GM18909 (cell line): ENCODE measurements around the gene PROSER2.
"Not testable (repeated sequence)": the region's sequence is repeated elsewhere in the genome, so short reads cannot be mapped to it uniquely, and the experiment has no call there.

Experiments used
- ATAC-seq: cut with Tn5 transposase; IDR thresholded peaks from one replicate; pipeline ENCODE4 v1.9.1; 2021; ENCODE audit warnings: mild to moderate bottlenecking; ENCODE audit not compliant: unreplicated experiment, poor library complexity

PROSER2 gene

DNA sequence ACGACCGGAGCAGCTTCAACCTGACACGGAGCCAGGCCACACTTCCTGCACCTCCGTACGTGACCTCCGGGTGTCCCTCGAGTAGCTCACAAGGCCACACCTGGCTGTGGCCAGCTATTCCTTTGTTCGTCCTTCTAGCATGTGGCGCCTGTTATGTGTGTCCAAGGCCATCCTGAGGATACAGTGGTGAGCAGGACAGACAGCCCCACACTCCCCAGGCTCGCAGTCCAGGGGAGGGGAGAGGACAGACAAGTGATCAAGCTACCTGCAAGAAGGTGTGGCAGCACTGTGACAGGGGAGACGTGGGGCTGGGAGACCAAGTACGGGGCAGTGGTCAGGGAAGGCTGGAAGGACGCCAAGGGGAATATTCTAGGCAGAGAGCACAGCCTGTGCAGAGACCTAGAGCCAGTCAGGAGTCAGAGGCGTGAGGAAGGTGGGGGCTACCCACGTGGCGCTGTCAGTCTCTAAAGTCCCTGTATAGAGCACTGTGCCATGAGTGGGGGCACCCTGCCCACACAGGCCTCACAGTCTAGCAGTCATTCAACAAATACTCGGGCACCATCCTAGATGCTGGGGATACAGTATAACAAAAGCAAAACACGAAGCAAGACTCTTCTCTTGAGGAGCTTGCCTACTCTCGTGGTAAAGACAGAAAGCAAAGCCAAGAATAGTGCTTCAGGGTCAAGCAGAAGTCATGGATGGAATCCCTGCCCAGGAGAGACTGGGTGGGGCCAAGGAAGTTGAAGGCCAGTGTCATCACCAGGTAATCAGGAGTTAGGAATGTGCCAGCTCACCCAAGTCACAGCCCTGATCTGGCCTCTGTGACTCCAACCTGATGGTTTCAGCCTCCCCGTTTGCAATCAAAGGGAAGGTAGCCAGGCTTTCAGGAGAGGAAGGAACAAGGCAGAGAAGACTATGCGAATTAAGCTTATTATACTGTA is 58.6 kb downstream of the PROSER2 start:
- no peak for ATAC-seq

DNA sequence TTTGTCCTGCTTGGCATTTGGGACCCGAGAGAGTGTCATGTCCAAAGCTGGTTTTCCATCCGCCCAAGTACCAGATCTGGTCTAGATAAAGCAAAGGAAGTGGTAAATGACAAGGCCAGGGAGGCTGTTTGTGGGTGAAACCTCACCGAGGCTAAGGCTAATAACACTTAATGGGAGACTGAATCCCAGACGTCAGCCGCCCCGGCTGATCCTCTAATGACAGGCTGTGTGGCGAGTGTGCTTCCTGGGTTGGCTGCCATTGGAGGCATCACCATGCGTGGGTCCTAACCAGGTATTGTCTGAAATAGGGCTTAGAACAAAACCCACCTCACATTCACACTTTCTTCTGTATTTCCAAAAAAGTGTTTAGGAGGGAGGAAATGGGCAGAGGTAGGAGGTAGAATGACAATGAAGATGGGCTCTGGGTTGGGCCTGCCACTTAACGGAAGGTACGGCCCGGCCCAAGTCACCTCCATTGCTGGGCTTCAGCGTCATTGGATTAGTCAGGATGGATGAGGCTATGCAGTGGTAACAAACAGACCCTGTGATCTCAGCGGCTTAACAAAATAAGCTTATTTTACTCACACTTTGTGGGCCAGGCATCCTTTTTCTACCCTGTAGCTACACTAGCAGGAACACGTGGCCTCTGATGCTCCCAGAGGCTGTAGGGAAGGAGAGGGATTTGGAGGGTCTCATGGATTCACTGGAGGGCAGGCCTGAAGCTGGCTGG is 59.7 kb downstream of the PROSER2 start:
- ATAC-seq, result no peak

DNA sequence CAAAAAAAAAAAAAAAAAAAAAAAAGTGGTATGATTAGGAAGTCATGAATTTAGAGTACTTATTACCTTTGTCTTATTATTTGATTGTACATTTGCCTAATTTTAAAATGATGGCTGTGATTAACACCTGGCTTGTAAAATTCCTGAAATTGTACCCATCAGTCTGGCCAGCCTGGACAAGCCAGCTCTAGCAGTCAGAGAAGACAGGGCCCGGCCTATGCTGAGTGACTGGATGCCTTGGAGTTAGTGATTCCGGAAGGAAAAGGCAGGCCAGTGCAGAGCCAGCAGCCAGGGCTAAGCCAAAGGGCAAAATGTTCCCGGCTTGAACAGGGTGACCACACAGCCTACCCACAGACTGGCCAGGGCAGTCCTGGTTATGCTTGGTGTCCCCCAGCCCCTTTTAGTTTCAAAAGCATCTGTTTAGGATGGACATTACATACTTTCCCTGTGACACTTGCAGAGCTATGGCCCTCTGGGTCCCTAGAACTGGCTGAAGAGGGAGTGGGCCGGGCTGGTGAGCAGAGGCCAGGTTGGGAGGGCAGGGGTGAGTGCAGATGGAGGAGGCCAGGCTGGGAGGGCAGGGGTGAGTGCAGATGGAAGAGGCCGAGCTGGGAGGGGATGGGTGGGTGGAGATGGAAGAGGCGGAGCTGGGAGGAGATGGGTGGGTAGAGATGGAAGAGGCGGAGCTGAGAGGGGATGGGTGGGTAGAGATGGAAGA is 61.7 kb downstream of the PROSER2 start:
- ATAC-seq, result no peak

DNA sequence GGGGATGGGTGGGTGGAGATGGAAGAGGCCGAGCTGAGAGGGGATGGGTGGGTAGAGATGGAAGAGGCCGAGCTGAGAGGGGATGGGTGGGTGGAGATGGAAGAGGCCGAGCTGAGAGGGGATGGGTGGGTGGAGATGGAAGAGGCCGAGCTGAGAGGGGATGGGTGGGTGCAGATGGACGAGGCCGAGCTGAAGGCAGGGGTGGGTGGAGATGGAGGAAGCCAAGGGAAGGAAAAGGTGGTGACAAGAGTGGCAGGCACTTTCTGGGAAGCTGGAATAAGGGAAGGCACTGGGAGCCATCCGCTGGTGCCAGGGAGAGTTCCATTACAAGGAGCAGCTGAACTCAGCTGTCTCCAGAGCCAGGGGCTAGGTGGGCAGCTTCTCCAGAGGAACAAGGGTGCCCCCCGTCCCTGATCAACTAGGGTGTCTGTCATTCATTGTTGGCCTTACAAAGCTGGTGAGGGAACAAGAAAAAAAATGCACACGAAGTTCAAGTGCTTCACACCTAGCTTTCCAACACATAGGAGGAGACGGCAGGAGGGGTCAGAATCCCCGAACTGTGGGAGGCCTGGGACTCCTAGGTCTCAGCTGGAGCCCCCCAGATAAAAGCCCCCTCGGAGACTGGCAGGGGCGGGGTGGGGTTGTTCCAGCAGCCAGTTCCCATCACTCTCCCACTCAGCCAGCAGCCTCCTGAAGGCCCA is 62.4 kb downstream of the PROSER2 start:
- ATAC-seq, result no peak

DNA sequence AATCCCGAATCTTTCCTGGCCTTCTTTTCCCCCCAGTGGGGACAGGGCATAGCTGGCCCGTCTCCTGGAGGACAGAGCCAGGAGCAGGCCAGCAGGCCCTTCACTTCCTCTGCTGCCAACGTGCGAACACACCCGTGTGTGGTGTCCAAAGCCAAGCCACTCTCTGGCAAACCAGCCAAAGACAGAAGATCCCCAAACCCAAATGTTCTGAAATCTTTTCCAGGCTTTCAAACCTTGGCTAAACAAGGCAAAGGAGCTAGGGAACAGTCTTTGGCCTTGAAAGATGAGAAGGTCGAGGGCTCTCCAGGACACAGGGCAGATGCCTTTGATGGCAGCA is 63.0 kb downstream of the PROSER2 start:
- ATAC-seq, result no peak

DNA sequence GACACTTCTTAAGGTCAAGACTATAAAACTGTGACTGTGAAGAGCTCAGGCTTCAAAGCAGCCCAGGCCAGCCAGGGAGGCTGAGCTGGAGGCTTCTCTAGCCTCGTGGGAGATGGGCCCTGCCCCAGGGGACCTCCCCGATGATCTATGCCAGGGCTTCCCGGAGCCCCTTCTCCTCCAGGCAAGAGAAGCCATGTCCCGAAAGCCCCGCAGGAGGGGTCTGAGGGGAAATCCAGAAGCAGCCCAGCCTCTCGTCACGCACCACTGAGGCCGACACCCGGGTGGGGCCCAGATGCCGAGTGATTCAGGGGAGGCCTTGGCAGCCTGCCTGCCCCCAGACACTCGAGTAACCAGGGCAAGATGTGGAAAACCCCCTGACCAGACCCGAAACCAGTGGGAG is 63.7 kb downstream of the PROSER2 start:
- no peak for ATAC-seq

DNA sequence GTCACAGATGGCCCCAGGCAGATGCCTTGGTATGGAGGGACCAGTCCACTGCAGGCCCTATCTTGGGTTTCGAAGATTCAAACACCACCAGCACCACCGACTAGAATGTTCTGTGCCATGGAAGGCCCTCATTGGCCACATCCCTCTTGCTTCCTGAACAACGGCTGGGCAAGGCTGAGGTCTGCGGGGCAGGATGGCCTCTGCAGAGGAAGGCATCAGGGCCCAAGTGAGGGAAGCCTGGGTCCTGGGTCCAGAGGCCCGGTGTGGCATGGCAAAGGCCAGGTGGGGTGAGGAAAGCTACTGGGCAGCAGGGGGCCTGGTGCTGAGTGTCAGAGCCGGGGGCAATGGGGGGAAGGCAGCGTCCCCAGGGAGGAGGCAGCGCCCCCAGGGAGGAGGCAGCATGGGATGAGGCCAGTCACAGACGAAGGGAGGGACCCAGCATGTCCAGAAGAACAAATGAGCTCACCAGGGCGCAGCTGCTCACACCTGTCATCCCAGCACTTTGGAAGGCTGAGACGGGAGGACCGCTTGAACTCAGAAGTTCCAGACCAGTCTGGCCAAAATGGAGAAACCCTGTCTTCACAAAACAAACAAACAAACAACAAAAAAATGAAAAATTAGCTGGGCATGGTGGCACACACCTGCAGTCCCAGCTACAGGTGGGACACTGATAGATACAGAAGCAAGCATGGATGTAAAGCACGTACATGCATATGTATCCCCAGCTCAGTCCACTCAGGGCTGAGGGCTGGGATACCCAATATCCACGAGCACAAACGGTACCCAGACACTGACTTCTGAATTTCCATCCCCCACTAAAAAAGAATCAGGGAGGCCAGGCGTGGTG is 64.4 kb downstream of the PROSER2 start:
- no peak for ATAC-seq

DNA sequence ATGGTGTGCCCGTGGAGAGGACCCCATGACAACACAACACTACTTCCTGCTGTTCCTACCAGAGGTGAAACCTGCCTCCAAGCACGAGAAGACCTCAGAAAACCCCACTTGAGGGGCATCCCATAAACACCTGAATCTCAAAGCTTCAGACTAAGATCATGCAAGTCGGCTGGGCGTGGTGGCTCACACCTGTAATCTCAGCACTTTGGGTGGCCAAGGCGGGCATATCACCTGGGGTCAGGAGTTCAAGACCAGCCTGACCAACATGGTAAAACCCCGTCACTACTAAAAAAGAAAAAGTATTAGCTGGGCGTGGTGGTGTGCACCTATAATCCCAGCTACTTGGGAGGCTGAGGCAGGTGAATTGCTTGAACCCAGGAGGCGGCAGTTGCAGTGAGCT is 66.1 kb downstream of the PROSER2 start:
- not testable (repeated sequence) for ATAC-seq

DNA sequence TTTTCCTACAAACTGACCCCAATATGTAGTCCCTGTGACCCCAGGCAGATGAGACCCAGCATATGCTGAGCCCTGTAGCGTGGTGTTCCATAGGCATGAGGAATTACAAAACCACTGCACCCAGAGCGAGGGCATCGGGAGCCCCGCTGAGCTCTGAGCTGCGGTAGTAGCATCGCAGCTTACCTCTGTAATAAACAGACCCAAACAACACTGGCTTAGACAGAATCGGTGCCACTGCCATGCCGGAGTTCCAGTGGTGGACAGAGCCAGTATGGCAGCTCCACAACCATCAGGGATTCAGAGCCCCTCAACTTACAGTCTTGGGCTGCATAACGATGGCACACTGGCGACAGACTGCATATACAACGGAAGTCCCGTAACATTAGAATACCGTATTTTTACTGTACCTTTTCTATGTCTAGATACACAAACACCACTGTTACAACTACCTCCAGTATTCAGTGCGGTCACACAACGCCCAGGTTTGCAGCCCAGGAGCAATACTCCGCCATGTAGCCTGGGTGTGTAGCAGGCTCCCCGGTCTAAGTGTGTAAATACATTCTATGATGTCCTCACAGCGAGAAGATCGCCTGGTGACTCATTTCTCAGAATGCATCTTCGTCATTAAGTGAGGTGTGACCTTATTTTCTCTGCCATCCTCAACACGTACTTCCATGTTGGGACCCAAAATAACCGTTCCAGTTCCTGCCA is 68.8 kb downstream of the PROSER2 start:
- no peak for ATAC-seq

DNA sequence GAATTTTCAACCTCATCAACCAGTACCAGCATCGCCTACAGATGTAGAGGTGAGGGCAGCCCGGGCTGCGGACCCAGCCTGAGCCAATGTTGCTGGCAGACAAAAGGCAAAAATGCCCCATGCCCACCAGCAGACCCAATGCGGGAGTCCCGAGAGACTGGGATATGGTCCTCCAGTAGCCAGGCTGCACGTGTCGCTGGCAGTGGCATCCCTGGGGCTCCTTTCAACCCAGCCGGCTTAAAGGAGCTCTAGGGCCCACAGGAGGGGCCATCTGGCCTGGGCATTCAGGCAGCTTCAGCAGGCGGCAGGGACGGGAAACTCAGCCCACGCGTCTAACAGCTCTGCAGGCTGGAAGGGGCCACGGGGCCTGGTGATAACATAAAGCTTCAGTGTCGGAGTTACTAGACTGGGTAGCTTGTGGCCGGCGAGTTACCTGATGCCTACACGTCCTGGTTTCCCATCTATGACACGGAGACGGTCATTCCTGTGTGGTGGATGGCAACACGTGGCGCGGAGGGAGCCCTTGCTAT is 70.7 kb downstream of the PROSER2 start:
- ATAC-seq, result no peak

DNA sequence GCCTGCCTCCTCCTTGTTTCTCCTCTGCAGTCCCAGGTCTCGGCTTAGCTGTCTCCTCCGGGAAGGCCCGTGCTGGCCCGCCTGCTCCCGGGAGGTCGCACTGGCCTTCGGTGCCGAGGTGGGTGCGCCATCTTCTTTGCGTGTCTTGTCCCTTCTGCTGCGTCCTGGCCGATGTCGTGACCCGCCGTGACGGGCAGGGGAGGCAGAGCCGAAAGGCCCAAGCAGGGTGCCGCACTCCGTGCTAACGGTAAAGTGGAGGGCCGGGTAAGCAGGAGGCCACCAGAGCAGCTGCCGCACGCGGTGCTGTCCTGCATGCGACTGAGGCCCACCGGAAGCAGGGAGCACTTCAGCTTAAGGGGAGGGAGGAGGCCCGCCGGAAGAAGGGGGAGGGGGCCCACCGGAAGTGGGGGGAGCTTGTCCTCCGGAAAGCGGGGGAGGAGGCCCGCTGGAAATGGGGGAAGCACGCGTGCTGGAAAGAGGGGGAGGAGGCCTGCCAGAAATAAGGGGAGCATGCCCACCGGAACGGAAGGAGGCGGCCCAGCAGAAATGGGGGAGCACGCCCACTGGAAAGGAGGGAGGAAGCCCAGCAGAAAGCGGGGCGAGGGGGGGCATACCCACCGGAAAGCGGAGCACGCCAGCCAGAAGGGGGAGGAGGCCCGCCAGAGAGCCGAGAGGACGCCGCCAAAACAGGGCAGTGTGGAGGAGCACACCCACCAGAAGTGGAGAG is 71.4 kb downstream of the PROSER2 start:
- ATAC-seq, result no peak

DNA sequence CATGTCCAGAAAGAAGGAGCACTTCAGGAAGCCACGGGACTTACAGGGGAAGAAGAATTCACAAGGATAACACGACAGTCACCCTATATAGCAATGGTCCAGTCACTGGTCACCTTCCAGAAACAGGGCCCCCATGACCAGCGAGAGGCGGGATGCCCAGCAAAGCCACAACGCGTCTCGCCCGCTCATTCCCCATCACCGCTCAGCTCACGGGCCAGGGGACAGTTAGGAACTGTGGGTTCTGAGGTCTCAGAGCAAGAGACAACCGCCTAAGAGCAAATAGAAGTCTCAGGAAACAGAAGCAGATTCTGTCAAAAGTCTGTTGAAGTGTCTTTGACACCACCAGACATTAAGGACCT is 71.9 kb downstream of the PROSER2 start:
- no peak for ATAC-seq

DNA sequence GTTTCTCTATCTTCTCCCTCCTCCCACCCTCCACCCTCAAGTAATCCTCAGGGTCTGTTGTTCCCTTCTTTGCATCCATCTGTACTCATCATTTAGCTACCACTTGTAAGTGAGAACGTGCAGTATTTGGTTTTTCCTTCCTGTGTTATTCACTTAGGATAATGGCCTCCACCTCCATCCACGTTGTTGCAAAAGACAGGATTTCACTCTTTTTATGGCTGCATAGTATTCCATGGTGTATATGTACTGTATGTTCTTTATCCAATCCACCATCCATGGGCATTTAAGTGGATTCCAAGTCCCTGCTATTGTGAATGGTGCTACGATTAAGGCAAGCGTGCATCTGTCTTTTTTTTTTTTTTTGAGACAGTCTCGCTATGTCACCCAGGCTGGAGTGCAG is 72.4 kb downstream of the PROSER2 start:
- no peak for ATAC-seq

DNA sequence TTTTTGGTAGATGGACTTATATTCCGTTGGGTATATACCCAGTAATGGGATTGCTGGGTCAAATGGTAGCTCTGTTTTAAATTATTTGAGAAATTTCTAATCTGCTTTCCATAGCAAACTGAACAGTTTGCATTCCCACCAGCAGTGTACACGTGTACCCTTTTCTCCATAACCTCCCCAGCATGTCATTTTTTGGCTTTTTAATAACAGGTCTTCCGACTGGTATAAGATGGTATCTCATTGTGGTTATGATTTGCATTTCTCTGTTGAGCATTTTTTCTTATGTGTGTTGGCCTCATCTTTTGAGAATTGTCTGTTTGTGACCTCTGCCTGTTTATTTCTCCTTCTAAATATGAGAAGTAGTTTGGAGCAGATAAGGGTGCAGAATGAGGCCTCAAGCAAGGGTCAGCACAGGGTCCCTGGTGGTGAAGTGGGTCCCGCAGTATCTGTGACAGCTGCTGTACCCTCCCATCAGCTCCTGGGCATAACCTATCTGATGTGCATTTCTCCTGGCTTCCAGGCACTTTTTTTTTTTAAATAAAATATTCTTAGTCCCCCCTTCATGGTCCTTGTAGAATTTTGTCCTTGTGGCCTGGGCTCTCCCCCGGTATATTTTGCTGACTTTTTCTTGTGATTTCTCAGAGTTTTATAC is 73.5 kb downstream of the PROSER2 start:
- no peak for ATAC-seq

DNA sequence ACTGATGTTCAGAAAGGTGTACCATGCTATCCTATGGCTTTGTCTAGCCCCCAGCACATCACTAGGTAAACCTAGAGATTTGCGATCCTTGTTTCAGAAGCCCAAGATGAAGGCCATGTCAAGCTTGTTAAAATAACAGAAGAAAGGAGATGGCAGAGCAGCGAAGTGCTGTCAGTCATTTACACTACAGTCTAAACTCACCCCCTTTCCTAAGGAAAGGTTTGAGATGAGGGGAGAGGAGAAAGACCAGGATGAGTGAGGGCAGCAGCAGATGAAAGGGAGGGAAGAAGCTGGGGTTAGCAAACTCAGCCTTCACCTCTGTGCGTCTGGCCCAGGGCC is 74.8 kb downstream of the PROSER2 start:
- no peak for ATAC-seq

DNA sequence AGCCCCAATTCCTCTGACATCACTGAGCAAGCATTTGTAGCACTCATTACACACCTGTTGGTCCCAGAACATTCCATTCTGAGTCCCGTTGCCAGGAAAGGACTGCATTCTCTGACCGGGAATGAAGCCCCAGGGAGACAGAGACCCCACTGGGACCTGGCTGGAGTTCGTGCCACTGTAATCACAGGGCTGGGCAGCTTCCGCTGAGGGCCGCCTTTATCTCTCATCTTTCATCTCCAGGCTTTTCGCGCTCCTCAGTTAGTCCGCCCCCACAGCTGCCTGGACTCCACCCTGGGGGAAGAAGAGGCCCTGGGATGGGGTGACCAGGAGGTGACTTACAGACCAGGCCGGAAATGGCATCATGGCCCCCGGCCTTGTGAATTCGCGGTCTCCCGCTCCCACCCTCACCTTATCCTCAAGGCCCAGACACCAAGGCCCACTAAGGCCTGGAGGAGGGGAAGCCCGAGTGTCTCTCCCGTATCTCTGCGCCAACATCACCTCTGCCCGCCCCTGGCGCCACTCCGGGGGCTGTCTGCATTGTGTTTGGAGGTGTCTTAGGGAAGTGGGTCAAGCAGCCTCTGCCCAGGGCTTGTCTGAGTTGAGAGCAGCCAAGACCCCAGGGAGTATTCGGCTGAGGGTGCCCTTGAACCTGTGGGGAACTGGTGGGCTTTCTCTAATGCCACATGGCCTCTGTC is 75.4 kb downstream of the PROSER2 start:
- no peak for ATAC-seq
